ENCODE measurements around the gene MRPS7. TPM values are rescaled to one million over a fixed set of nuclear protein-coding genes. Genes with fewer than 3 reads are reported as not detected.
A peak's percentile ranks its signal among the peaks of the same experiment; 100 is the strongest.
"Not testable (repeated sequence)": the region's sequence is repeated elsewhere in the genome, so short reads cannot be mapped to it uniquely, and the experiment has no call there.

The MRPS7 gene
- total RNA-seq, 1 experiment from 2014 or later: 51.3 TPM

DNA sequence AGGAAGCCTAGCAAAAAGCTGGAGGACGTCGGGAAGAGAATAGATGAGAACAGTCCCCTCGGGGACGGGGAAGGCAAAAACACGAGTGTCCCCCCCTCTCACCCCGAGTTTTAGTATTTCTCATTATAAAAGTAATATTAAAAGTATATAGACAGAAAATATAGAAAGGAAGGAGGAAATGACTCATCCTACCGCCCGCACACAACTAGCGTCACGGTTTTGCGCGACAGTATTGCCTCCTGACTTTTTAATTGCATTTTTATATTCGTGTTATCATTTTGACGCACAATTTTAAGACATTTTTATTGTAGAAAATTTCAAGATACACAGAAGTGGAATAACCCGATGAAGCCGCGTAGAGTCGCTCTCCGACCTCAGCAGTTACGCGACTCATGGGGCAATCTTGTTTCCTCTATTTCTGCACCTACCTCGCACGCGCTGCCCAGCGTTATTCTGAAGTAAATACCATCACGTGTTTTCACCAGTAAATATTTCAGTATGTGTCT is 28.2 kb downstream of the MRPS7 start:
- BruUV-seq (replicated peaks): TSS peak; percentile 97
- no peaks in the 10 kb centered on the region for H4K20me1 ChIP-seq (ENCODE audit: insufficient read depth)
- DNase-seq: no peak
- 0 out of 2 replicates have a peak, but pooled peaks cover 5% of the 10 kb centered on the region for H3F3A ChIP-seq (ENCODE audit: insufficient read depth, low read depth)
- peak overlapping the region; percentile 91 for H2AFZ ChIP-seq
- CTCF ChIA-PET: interaction anchor here (0.6 to 1.7 kb wide), 6 partner anchors 12 to 197 kb away, joined by 3 to 15 read pairs (median 4); partner anchors contain the start of genes GRB2 and MIF4GD
- peaks cover 4% of the 10 kb centered on the region for H3K4me1 ChIP-seq (replicated peaks; ENCODE audit: insufficient read depth)
- H3K4me2 ChIP-seq: peak overlapping the region; percentile 71
- H3K9me2 ChIP-seq (ENCODE audit: insufficient read depth): no peaks in the 10 kb centered on the region
- peak overlapping the region; percentile 48 for H3K27ac ChIP-seq
- H3K36me3 ChIP-seq (ENCODE audit: low read depth): no peaks in the 10 kb centered on the region
- no peak for TF ChIP-seq EZH2 (IDR thresholded peaks at IDR 0.05; ENCODE audit: low read depth)
- TF ChIP-seq, protein P1, sequence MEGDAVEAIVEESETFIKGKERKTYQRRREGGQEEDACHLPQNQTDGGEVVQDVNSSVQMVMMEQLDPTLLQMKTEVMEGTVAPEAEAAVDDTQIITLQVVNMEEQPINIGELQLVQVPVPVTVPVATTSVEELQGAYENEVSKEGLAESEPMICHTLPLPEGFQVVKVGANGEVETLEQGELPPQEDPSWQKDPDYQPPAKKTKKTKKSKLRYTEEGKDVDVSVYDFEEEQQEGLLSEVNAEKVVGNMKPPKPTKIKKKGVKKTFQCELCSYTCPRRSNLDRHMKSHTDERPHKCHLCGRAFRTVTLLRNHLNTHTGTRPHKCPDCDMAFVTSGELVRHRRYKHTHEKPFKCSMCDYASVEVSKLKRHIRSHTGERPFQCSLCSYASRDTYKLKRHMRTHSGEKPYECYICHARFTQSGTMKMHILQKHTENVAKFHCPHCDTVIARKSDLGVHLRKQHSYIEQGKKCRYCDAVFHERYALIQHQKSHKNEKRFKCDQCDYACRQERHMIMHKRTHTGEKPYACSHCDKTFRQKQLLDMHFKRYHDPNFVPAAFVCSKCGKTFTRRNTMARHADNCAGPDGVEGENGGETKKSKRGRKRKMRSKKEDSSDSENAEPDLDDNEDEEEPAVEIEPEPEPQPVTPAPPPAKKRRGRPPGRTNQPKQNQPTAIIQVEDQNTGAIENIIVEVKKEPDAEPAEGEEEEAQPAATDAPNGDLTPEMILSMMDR (conservative IDR thresholded peaks at IDR 0.05): no peak
- H3K9me3 ChIP-seq (ENCODE audit: insufficient read depth, low read depth): no peaks in the 10 kb centered on the region
- POLR2A ChIA-PET (ENCODE audit: unreplicated experiment): interaction anchor here (0.8 to 1.2 kb wide), 3 partner anchors 12 to 116 kb away, joined by 5 to 9 read pairs (median 9); partner anchors contain the start of genes GRB2 and MIF4GD
- H3K27me3 ChIP-seq (ENCODE audit: insufficient read depth, low read depth): no peaks in the 10 kb centered on the region
- H3K4me3 ChIP-seq: peak overlapping the region; percentile 65
- peaks cover 15% of the 10 kb centered on the region for H3K79me2 ChIP-seq (ENCODE audit: low read depth)
- intact Hi-C loops (cut with micrococcal nuclease; ENCODE audit: unreplicated experiment): loop anchor here (1.0 kb wide), 2 partner anchors 20 to 115 kb away; partner anchors contain the start of gene GRB2

GRCh38 chr17:75292810-75293448 is 31.2 kb downstream of the MRPS7 start:
- intact Hi-C loops (cut with micrococcal nuclease; ENCODE audit: unreplicated experiment); H3K4me3 ChIP-seq; H3K4me2 ChIP-seq; POLR2A ChIA-PET (ENCODE audit: unreplicated experiment); H3K4me1 ChIP-seq (replicated peaks; ENCODE audit: insufficient read depth); H3F3A ChIP-seq (ENCODE audit: insufficient read depth, low read depth); H4K20me1 ChIP-seq (ENCODE audit: insufficient read depth); CTCF ChIA-PET; H3K27me3 ChIP-seq (ENCODE audit: insufficient read depth, low read depth); DNase-seq; H3K9me3 ChIP-seq (ENCODE audit: insufficient read depth, low read depth); H2AFZ ChIP-seq; H3K36me3 ChIP-seq (ENCODE audit: low read depth); BruUV-seq (replicated peaks); H3K9me2 ChIP-seq (ENCODE audit: insufficient read depth); H3K79me2 ChIP-seq (ENCODE audit: low read depth); H3K27ac ChIP-seq: not testable (repeated sequence)

GRCh38 chr17:75295201-75296158 is 33.8 kb downstream of the MRPS7 start:
- no TSS peak for BruUV-seq (replicated peaks)
- CTCF ChIA-PET: no interaction called here
- POLR2A ChIA-PET (ENCODE audit: unreplicated experiment): interaction anchor here (0.7 kb wide), 1 partner anchor 208 kb away, joined by 3 read pairs; no protein-coding TSS in a partner anchor

More at GRCh38 chr17:75295201-75296158, 33.8 kb downstream of the MRPS7 start:
- H3K9me2 ChIP-seq (ENCODE audit: insufficient read depth): no peaks in the 10 kb centered on the region
- H3K4me3 ChIP-seq: no peak overlapping the region
- DNase-seq: no peak
- no peaks in the 10 kb centered on the region for H3K36me3 ChIP-seq (ENCODE audit: low read depth)
- H3K4me1 ChIP-seq (replicated peaks; ENCODE audit: insufficient read depth): no peaks in the 10 kb centered on the region
- no peaks in the 10 kb centered on the region for H3K27me3 ChIP-seq (ENCODE audit: insufficient read depth, low read depth)
- TF ChIP-seq, protein P1 (conservative IDR thresholded peaks at IDR 0.05): no peak
- TF ChIP-seq EZH2 (IDR thresholded peaks at IDR 0.05; ENCODE audit: low read depth): no peak
- H3F3A ChIP-seq (ENCODE audit: insufficient read depth, low read depth): 0 out of 2 replicates have a peak, but pooled peaks cover 10% of the 10 kb centered on the region
- intact Hi-C loops (cut with micrococcal nuclease; ENCODE audit: unreplicated experiment): no loop called here
- H3K4me2 ChIP-seq: no peak overlapping the region
- no peak overlapping the region for H3K27ac ChIP-seq
- H4K20me1 ChIP-seq (ENCODE audit: insufficient read depth): no peaks in the 10 kb centered on the region
- no peaks in the 10 kb centered on the region for H3K9me3 ChIP-seq (ENCODE audit: insufficient read depth, low read depth)
- H3K79me2 ChIP-seq (ENCODE audit: low read depth): no peaks in the 10 kb centered on the region
- H2AFZ ChIP-seq: no peak overlapping the region
